SK-N-SH treated with all-trans-retinoic acid at 6 μM for 48 hours (cell line): ENCODE data around the gene KRTAP1-5.

Experiments used
- ATAC-seq: fragments of 200-7000 bp; cut with Tn5 transposase; 3 replicates; pipeline ENCODE4 v1.9.1; 2020; ENCODE audit warnings: mild to moderate bottlenecking, moderate library complexity
- ARNTL ChIP-seq: fragments of 450-650 bp; formaldehyde crosslinking; IDR thresholded peaks from 2 replicates; pipeline ENCODE4 v1.5.0; 2020; ENCODE audit warnings: low read depth, mild to moderate bottlenecking, moderate library complexity, borderline replicate concordance
- CREB5 ChIP-seq: fragments of 250-450 bp; sonication (Bioruptor Pico); IDR thresholded peaks from 2 replicates; pipeline ENCODE4 v1.5.1; 2020; ENCODE audit warnings: low read depth, mild to moderate bottlenecking, moderate library complexity
- CSDC2 ChIP-seq: fragments of 250-450 bp; sonication (Bioruptor Pico); IDR thresholded peaks from 2 replicates; pipeline ENCODE4 v1.5.0; 2020; ENCODE audit warnings: mild to moderate bottlenecking, moderate library complexity
- GLIS3 ChIP-seq: fragments of 250-450 bp; sonication (Bioruptor Pico); IDR thresholded peaks from 2 replicates; pipeline ENCODE4 v1.5.0; 2020; ENCODE audit warnings: mild to moderate bottlenecking, moderate library complexity
- ISL1 ChIP-seq: fragments of 250-450 bp; sonication (Bioruptor Pico); IDR thresholded peaks from 2 replicates; pipeline ENCODE4 v2.1.2; 2022; ENCODE audit warnings: mild to moderate bottlenecking, moderate library complexity
- OSR1 ChIP-seq: fragments of 250-450 bp; sonication (Bioruptor Pico); IDR thresholded peaks from 2 replicates; pipeline ENCODE4 v1.8.0; 2022; ENCODE audit warnings: moderate library complexity, mild to moderate bottlenecking, inconsistent platforms
- PPARA ChIP-seq: fragments of 250-450 bp; sonication (Bioruptor Pico); IDR thresholded peaks from 2 replicates; pipeline ENCODE4 v1.5.0; 2020; ENCODE audit warnings: mild to moderate bottlenecking, borderline replicate concordance
- RARB ChIP-seq: fragments of 250-450 bp; sonication (Bioruptor Pico); IDR thresholded peaks from 2 replicates; pipeline ENCODE4 v1.8.0; 2021; ENCODE audit warnings: mild to moderate bottlenecking, moderate library complexity
- SNAI2 ChIP-seq: fragments of 250-450 bp; sonication (Bioruptor Pico); IDR thresholded peaks from 2 replicates; pipeline ENCODE4 v1.5.0; 2020; ENCODE audit warnings: mild to moderate bottlenecking, moderate library complexity
- TCF4 ChIP-seq: fragments of 250-450 bp; sonication (Bioruptor Pico); IDR thresholded peaks from 2 replicates; pipeline ENCODE4 v1.8.0; 2021; ENCODE audit warnings: mild to moderate bottlenecking, moderate library complexity, borderline replicate concordance
- TOX ChIP-seq: fragments of 250-450 bp; sonication (Bioruptor Pico); IDR thresholded peaks from 2 replicates; pipeline ENCODE4 v1.8.0; 2021; ENCODE audit warnings: mild to moderate bottlenecking, moderate library complexity, borderline replicate concordance
- ZC3H10 ChIP-seq: fragments of 250-450 bp; sonication (Bioruptor Pico); IDR thresholded peaks from 2 replicates; pipeline ENCODE4 v1.5.1; 2021; ENCODE audit warnings: mild to moderate bottlenecking, moderate library complexity
- ZFP30 ChIP-seq: fragments of 450-650 bp; formaldehyde crosslinking; IDR thresholded peaks from 2 replicates; pipeline ENCODE4 v1.5.0; 2022; ENCODE audit warnings: mild to moderate bottlenecking, moderate library complexity
- ZNF70 ChIP-seq: fragments of 450-650 bp; formaldehyde crosslinking; IDR thresholded peaks from 2 replicates; pipeline ENCODE4 v1.5.0; 2020; ENCODE audit warnings: mild to moderate bottlenecking, moderate library complexity
- ZNF8 ChIP-seq: fragments of 450-650 bp; formaldehyde crosslinking; IDR thresholded peaks from 2 replicates; pipeline ENCODE4 v1.5.0; 2020; ENCODE audit warnings: mild to moderate bottlenecking, moderate library complexity
- TF ChIP-seq, protein P1 (sequence below): fragments of 250-450 bp; sonication (Bioruptor Pico); IDR thresholded peaks from 2 replicates; pipeline ENCODE4 v1.5.1; 2021; ENCODE audit warnings: mild to moderate bottlenecking, moderate library complexity
- TF ChIP-seq, protein P2 (sequence below): fragments of 250-450 bp; sonication (Bioruptor Pico); IDR thresholded peaks from 2 replicates; pipeline ENCODE4 v1.5.0; 2020; ENCODE audit warnings: mild to moderate bottlenecking, moderate library complexity
- TF ChIP-seq, protein P3 (sequence below): fragments of 250-450 bp; sonication (Bioruptor Pico); IDR thresholded peaks from 2 replicates; pipeline ENCODE4 v1.8.0; 2021; ENCODE audit warnings: low read depth, mild to moderate bottlenecking, moderate library complexity, borderline replicate concordance
- TF ChIP-seq, protein P4 (sequence below): fragments of 250-450 bp; sonication (Bioruptor Pico); IDR thresholded peaks from 2 replicates; pipeline ENCODE4 v1.8.0; 2020; ENCODE audit warnings: mild to moderate bottlenecking, moderate library complexity, borderline replicate concordance

Gene KRTAP1-5

GRCh38 chr17:40997361-40997760 lies 29.6 kb downstream of the KRTAP1-5 start (continued):
- TF ChIP-seq, protein P1, sequence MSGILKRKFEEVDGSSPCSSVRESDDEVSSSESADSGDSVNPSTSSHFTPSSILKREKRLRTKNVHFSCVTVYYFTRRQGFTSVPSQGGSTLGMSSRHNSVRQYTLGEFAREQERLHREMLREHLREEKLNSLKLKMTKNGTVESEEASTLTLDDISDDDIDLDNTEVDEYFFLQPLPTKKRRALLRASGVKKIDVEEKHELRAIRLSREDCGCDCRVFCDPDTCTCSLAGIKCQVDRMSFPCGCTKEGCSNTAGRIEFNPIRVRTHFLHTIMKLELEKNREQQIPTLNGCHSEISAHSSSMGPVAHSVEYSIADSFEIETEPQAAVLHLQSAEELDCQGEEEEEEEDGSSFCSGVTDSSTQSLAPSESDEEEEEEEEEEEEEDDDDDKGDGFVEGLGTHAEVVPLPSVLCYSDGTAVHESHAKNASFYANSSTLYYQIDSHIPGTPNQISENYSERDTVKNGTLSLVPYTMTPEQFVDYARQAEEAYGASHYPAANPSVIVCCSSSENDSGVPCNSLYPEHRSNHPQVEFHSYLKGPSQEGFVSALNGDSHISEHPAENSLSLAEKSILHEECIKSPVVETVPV, result no peak
- no peak for TF ChIP-seq ZNF8 (CRISPR knock-in tag)
- TF ChIP-seq CSDC2 (CRISPR knock-in tag), result no peak
- TF ChIP-seq CREB5 (CRISPR knock-in tag), result no peak

GRCh38 chr17:40996829-40997228 lies 30.2 kb downstream of the KRTAP1-5 start:
- TF ChIP-seq, protein P2, sequence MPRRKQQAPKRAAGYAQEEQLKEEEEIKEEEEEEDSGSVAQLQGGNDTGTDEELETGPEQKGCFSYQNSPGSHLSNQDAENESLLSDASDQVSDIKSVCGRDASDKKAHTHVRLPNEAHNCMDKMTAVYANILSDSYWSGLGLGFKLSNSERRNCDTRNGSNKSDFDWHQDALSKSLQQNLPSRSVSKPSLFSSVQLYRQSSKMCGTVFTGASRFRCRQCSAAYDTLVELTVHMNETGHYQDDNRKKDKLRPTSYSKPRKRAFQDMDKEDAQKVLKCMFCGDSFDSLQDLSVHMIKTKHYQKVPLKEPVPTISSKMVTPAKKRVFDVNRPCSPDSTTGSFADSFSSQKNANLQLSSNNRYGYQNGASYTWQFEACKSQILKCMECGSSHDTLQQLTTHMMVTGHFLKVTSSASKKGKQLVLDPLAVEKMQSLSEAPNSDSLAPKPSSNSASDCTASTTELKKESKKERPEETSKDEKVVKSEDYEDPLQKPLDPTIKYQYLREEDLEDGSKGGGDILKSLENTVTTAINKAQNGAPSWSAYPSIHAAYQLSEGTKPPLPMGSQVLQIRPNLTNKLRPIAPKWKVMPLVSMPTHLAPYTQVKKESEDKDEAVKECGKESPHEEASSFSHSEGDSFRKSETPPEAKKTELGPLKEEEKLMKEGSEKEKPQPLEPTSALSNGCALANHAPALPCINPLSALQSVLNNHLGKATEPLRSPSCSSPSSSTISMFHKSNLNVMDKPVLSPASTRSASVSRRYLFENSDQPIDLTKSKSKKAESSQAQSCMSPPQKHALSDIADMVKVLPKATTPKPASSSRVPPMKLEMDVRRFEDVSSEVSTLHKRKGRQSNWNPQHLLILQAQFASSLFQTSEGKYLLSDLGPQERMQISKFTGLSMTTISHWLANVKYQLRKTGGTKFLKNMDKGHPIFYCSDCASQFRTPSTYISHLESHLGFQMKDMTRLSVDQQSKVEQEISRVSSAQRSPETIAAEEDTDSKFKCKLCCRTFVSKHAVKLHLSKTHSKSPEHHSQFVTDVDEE, result no peak
- TF ChIP-seq ISL1 (CRISPR knock-in tag) (no peak), OSR1 (CRISPR knock-in tag) (no peak), ZFP30 (no peak), ARNTL (CRISPR knock-in tag) (no peak), TCF4 (CRISPR knock-in tag) (no peak), ZC3H10 (no peak), ZNF70 (CRISPR knock-in tag) (no peak), ZNF8 (CRISPR knock-in tag) (no peak), GLIS3 (no peak), CSDC2 (CRISPR knock-in tag) (no peak)
- TF ChIP-seq, protein P3, sequence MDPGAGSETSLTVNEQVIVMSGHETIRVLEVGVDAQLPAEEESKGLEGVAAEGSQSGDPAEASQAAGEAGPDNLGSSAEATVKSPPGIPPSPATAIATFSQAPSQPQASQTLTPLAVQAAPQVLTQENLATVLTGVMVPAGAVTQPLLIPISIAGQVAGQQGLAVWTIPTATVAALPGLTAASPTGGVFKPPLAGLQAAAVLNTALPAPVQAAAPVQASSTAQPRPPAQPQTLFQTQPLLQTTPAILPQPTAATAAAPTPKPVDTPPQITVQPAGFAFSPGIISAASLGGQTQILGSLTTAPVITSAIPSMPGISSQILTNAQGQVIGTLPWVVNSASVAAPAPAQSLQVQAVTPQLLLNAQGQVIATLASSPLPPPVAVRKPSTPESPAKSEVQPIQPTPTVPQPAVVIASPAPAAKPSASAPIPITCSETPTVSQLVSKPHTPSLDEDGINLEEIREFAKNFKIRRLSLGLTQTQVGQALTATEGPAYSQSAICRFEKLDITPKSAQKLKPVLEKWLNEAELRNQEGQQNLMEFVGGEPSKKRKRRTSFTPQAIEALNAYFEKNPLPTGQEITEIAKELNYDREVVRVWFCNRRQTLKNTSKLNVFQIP, result no peak
- ATAC-seq, result no peak

- no peak for TF ChIP-seq ARNTL (CRISPR knock-in tag)
- TF ChIP-seq TOX, result no peak
- no peak for TF ChIP-seq OSR1 (CRISPR knock-in tag)
- TF ChIP-seq GLIS3, result no peak
- TF ChIP-seq, protein P2, result no peak
- no peak for TF ChIP-seq SNAI2 (CRISPR knock-in tag)
- TF ChIP-seq ZFP30, result no peak
- TF ChIP-seq PPARA (CRISPR knock-in tag), result no peak
- TF ChIP-seq ZC3H10, result no peak
- TF ChIP-seq, protein P4, sequence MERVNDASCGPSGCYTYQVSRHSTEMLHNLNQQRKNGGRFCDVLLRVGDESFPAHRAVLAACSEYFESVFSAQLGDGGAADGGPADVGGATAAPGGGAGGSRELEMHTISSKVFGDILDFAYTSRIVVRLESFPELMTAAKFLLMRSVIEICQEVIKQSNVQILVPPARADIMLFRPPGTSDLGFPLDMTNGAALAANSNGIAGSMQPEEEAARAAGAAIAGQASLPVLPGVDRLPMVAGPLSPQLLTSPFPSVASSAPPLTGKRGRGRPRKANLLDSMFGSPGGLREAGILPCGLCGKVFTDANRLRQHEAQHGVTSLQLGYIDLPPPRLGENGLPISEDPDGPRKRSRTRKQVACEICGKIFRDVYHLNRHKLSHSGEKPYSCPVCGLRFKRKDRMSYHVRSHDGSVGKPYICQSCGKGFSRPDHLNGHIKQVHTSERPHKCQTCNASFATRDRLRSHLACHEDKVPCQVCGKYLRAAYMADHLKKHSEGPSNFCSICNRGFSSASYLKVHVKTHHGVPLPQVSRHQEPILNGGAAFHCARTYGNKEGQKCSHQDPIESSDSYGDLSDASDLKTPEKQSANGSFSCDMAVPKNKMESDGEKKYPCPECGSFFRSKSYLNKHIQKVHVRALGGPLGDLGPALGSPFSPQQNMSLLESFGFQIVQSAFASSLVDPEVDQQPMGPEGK (CRISPR knock-in tag), result no peak
- no peak for TF ChIP-seq RARB (CRISPR knock-in tag)
- no peak for ATAC-seq
Measured at GRCh38 chr17:40995116-40995515, 31.9 kb downstream of the KRTAP1-5 start.
